ENCODE measurements around the gene NDRG3. TPM values are rescaled to one million over a fixed set of nuclear protein-coding genes. Genes with fewer than 3 reads are reported as not detected.

Gene NDRG3
- total and polyA plus RNA-seq, 12 donors, result 29.0 to 91.4 (median 53.0) TPM

DNA sequence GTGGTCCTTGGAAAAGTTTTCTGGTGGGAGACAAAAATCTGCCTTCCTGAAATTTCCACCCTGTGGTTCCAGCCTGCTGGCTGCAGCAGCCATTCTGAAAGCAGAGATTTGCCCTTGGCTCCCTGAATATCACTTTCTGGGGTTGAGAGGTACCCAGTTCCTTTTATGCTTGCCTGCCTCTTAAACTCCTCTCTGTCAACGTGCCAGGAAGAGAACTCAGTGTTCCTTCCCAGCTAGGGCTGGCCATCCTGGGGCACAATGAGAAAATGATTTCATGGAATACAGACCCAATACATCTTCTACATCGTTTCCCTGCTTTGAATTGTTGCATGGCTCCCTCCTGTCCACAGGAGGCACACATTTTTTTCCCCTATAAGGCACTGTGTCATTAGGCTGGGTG is 29.3 kb upstream of the NDRG3 start:
- intact Hi-C loops (cut with DNase I), result no loop called here
- Histone ChIP-seq H3K27ac (peak overlapping the region in 4 of 5 donors; percentile 90 to 97 (median 94)), H3K9me3 (replicated peaks in 1 of 3) (no peaks in the 10 kb centered on the region), H3K27me3 (no peaks in the 10 kb centered on the region), H3K36me3 (replicated peaks in 1 of 2) (no peaks in the 10 kb centered on the region), H3K4me1 (replicated peaks in 1 of 2) (peaks cover 21 to 30% of the 10 kb centered on the region in 2 donors), H3K4me3 (no peak overlapping the region)
- 29 to 55% (median 41%) methylated on average over 2 of the region's 2 CpGs for WGBS, 4 donors
- peak in 1 of 7 donors; percentile 22 for DNase-seq
- TF ChIP-seq POLR2A (IDR thresholded peaks at IDR 0.05), result no peak
- TF ChIP-seq, protein P1, sequence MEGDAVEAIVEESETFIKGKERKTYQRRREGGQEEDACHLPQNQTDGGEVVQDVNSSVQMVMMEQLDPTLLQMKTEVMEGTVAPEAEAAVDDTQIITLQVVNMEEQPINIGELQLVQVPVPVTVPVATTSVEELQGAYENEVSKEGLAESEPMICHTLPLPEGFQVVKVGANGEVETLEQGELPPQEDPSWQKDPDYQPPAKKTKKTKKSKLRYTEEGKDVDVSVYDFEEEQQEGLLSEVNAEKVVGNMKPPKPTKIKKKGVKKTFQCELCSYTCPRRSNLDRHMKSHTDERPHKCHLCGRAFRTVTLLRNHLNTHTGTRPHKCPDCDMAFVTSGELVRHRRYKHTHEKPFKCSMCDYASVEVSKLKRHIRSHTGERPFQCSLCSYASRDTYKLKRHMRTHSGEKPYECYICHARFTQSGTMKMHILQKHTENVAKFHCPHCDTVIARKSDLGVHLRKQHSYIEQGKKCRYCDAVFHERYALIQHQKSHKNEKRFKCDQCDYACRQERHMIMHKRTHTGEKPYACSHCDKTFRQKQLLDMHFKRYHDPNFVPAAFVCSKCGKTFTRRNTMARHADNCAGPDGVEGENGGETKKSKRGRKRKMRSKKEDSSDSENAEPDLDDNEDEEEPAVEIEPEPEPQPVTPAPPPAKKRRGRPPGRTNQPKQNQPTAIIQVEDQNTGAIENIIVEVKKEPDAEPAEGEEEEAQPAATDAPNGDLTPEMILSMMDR (IDR thresholded peaks at IDR 0.05), result no peak

DNA sequence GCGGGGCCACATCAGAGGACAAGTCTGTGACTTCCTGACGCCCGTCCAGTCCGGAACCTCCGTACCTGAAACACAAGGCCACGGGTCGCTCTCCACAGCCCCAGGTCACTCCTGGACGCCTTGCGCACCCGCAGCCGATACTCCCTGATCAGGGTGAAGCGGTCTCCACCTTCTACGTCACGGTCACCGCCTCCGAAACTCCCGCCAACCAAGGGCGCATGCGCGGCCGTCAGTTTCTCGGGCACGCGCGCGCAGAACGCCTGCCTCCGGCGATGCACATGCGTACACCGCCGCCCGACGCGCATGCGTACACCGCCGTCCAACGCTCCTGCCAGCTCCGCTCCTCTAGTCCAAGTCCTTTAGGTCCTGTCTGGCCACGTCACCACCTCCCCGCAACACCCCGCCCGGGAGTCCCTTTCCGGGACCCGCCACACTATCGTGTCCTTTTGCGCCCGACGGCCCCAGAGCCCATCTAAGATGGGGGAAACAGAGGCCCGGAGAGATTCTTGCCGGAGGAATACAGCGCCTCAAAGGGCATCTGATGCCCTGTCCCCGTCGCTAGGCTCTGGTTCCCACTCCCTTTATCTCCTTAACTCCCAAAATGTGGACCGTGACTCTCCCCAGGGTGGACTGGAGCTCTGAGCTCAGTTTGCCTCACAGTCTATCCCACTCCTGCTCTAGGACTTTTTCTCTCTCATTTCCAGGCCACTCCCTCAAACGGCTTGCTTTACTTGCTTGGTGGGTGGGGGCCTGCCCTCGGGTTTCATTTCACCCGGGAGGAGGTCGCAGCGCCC is 27.9 kb upstream of the NDRG3 start, which contains the start of gene DSN1:
TSS of gene DSN1 (minus strand) at position 167 of the 794 bp plus-strand sequence. CDS start 2,305 bp downstream, outside the sequence.
- Histone ChIP-seq H3K27ac (peak within 1 kb of the TSS; percentile 90 to 97 (median 94)), H3K4me3 (peak within 1 kb of the TSS; percentile 47 to 76 (median 60)), H3K9me3 (replicated peaks in 1 of 3) (no peaks in the 10 kb centered on the region), H3K27me3 (no peaks in the 10 kb centered on the region), H3K4me1 (replicated peaks in 1 of 2) (peaks cover 30 to 31% of the 10 kb centered on the region in 2 donors), H3K36me3 (replicated peaks in 1 of 2) (no peaks in the 10 kb centered on the region)
- WGBS, 4 donors, result 0 to 5% (median 1%) methylated on average over 3 to 61 of the region's 61 CpGs
- DNase-seq, result peak; percentile 98 to 99 (median 99)
- intact Hi-C loops (cut with DNase I), result no loop called here
- TF ChIP-seq, protein P1 (IDR thresholded peaks at IDR 0.05), result peak in 3 of 6 experiments; percentile 54 to 60 (median 59)
- peak; percentile 11 to 84 for TF ChIP-seq POLR2A (IDR thresholded peaks at IDR 0.05)

DNA sequence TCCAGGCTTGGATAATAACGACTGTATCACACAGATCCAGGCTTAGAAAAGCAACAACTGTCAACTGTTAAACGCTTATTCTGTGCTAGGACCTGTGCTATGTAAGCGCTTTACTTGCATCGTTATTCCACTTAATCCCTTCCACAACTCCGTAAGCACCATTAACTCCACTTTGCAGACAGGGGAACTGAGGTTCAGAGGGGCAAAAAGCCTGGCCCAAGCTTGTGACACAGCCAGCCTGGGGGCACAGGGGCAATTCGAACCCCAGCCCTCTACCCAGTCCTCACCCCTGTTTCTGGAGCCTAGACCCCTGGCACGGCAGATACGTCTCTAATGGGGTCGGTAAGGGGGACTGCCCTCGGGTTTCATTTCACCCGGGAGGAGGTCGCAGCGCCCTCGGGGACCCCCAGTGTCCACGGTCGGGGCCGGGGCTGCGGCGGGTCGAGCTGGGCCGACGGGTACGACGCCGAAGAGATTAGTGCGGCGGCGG is 27.3 kb upstream of the NDRG3 start:
- Histone ChIP-seq H3K9me3 (replicated peaks in 1 of 3) (no peaks in the 10 kb centered on the region), H3K36me3 (replicated peaks in 1 of 2) (no peaks in the 10 kb centered on the region), H3K4me1 (replicated peaks in 1 of 2) (peaks cover 36 to 37% of the 10 kb centered on the region in 2 donors), H3K27ac (peak overlapping the region in 4 of 5 donors; percentile 90 to 97 (median 94)), H3K4me3 (peak overlapping the region; percentile 47 to 76 (median 60)), H3K27me3 (no peaks in the 10 kb centered on the region)
- intact Hi-C loops (cut with DNase I), result no loop called here
- 2 to 9% (median 5%) methylated on average over 11 to 28 of the region's 28 CpGs for WGBS, 4 donors
- DNase-seq, result no peak
- no peak for TF ChIP-seq POLR2A (IDR thresholded peaks at IDR 0.05)
- TF ChIP-seq, protein P1 (IDR thresholded peaks at IDR 0.05), result no peak

GRCh38 chr20:36770680-36771079 is 24.8 kb upstream of the NDRG3 start:
- Histone ChIP-seq H3K4me1 (replicated peaks in 1 of 2) (peaks cover 37 to 38% of the 10 kb centered on the region in 2 donors), H3K9me3 (replicated peaks in 1 of 3) (no peaks in the 10 kb centered on the region), H3K4me3 (no peak overlapping the region), H3K27me3 (no peaks in the 10 kb centered on the region), H3K27ac (peak overlapping the region in 1 of 5 donors; percentile 67), H3K36me3 (replicated peaks in 1 of 2) (no peaks in the 10 kb centered on the region)
- peak in 1 of 7 donors; percentile 10 for DNase-seq
- WGBS, 4 donors, result 89 to 97% (median 94%) methylated on average over 7 of the region's 7 CpGs
- intact Hi-C loops (cut with DNase I), result no loop called here
- TF ChIP-seq POLR2A (IDR thresholded peaks at IDR 0.05), result no peak
- TF ChIP-seq, protein P1 (IDR thresholded peaks at IDR 0.05), result no peak
